LNCaP clone FGC (cell line): Measurements from ENCODE around the gene SNX24.

Experiments used
- DNase-seq: peaks from one replicate; pipeline ENCODE4 v3.0.0-alpha.2; 2011; ENCODE audit warnings: low read depth
- H3K4me3 ChIP-seq: 2 replicates; pipeline ENCODE4 v1.5.1; 2011; ENCODE audit warnings: mild to moderate bottlenecking, low read depth, low read length, control low read depth
- TF ChIP-seq, protein P1 (sequence below): IDR thresholded peaks from 2 replicates; pipeline ENCODE4 v1.5.1; 2012; ENCODE audit warnings: mild to moderate bottlenecking; ENCODE audit not compliant: control insufficient read depth, insufficient read depth; ENCODE audit errors: extremely low read depth

The SNX24 gene

DNA sequence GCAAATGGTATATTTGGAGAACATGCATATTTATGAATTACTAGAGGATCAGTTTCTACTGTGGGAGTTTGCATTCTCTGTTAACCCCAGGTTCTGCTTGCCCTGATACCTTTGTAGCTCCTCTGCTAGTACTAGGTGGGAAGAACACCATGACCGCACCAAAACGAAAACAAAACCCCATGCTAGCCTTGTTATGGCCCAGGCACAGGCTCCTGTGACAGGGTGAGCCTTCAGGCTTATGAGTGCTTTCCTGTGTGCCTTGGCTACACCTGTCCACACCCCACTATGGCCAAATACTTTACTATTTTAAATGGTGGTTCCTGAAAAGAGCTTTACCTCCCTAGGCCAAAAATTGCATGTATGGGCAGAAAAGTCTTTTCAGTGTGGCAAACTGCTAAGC, 96.3 kb downstream of the SNX24 start:
- TF ChIP-seq, protein P1, sequence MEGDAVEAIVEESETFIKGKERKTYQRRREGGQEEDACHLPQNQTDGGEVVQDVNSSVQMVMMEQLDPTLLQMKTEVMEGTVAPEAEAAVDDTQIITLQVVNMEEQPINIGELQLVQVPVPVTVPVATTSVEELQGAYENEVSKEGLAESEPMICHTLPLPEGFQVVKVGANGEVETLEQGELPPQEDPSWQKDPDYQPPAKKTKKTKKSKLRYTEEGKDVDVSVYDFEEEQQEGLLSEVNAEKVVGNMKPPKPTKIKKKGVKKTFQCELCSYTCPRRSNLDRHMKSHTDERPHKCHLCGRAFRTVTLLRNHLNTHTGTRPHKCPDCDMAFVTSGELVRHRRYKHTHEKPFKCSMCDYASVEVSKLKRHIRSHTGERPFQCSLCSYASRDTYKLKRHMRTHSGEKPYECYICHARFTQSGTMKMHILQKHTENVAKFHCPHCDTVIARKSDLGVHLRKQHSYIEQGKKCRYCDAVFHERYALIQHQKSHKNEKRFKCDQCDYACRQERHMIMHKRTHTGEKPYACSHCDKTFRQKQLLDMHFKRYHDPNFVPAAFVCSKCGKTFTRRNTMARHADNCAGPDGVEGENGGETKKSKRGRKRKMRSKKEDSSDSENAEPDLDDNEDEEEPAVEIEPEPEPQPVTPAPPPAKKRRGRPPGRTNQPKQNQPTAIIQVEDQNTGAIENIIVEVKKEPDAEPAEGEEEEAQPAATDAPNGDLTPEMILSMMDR, result no peak
- no peak for DNase-seq
- no peak overlapping the region for H3K4me3 ChIP-seq

DNA sequence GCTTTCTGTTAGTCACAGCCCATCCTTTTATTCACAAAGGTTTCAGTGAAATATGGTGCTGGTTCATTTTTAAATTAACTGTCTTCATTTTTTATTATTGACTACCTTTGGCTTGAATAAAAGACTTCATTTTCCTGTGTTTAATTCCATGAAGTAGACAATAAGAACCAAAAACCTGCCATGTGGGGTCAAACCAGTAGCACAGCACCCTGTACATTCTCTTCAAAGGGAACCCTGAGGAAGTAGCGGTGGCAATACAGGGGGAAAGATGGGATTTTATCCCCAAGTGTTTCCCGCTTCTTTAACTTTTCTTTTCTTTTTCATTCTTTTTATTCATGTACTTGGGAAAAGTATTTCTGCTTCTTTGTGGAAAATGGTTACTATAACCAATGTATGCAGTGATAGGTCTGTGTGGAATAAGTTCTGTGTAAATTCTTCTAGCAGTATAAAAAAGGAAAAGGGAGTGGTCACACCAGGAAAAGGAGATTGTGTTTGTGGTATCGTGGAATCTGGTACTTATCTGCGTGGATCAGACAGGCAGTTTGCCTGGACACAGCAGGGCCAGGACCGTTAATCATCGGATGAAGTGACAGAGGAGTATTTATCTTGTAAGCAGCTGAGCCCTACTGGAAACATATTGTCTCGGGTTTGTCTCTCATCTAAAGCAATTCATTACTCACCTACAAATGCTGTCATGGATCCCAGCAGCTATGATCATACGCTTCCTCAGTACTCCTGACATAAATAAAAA, 96.9 kb downstream of the SNX24 start:
- TF ChIP-seq, protein P1, result no peak
- DNase-seq, result no peak
- no peak overlapping the region for H3K4me3 ChIP-seq

DNA sequence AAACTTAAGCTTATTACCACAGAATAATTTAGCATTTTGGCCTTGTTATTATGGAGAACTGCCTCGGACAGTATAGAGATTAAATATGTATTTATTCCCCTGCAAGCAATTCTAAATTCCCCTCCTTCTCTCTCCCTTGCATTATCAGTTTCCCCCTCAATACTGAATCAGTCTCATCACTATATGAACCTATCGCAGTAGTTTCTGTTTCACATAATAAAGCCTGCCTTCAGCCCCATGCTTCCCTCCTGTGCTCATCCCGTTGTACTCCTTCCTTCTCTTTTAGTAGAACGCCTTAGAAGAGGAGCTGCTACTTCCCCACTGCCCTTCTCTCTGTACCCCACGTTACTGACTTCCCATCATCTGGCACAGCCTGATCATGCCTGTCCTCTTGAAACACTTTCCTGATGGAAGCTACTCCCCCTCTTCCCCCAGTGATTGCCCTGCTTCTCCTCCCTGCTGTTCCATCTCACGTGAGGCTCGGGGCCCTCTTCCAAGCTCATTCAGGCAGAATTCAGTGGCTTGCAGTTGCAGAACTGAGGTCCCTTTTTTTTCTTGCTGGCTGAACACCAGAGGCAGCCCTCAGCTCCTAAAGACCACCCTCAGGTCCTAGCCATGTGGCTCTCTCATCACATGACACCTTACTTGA, 97.8 kb downstream of the SNX24 start:
- TF ChIP-seq, protein P1, result no peak
- H3K4me3 ChIP-seq, result no peak overlapping the region
- DNase-seq, result no peak

DNA sequence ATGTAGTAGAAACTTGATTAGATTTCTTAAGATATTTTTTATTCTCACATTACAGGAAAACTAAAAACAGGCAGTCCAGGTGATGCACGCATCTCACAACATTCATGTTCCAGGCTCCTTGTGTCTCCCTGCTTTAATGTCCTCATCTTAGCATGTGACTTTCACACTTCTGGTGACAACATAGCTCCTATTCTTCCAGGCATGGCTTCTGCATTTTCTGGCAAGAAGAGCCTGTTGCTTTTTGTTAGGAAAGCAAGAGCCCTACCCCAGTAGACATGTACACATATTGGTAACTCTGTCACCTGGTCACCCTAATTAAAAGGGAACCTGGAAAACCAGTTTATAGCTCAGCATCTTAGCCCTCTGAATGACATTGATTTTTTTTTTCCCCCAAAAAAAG, 98.6 kb downstream of the SNX24 start:
- no peak overlapping the region for H3K4me3 ChIP-seq
- no peak for DNase-seq
- TF ChIP-seq, protein P1, result no peak

DNA sequence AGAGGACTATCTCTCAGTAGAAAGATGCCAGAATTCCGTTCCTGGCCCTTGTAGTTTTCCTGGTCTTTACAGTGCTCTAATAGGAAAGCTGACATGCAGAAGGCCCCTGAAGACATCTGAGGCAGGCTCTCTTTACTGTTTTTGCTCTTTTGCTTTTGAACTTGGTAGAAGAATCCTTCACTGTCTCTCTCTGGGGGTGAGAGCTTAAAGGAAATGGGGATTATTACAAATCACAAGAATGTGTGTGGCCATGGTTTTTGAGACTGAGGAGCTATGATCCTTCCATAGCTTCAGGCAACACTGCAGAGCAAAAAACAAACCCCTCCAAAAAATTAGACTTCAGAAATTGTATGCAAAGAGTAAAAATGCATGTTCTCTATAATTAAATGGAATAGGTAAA, 102.0 kb downstream of the SNX24 start:
- TF ChIP-seq, protein P1, result no peak
- no peak for DNase-seq

DNA sequence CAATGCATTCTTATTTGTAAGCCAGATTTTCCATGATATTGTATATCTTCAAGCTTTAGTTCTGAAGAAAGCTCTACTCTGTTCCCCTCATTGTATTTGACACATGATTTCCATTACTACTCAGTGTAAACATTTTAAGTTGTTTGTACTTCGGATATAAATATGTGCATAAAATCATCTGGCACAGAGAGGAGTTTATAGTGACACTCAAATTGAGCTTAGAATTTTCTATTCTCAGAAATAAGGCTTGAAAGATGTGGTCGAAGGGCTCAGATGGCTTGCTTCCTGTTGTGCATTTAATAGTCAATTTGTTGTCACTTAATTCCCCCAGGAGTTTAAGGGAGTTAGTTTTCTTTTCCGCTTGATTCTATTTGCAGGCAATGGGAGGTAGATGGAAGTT, 102.4 kb downstream of the SNX24 start:
- DNase-seq, result no peak
- no peak overlapping the region for H3K4me3 ChIP-seq
- TF ChIP-seq, protein P1, result no peak

More for the DNA sequence above, 102.0 kb downstream of the SNX24 start:
- no peak overlapping the region for H3K4me3 ChIP-seq

DNA sequence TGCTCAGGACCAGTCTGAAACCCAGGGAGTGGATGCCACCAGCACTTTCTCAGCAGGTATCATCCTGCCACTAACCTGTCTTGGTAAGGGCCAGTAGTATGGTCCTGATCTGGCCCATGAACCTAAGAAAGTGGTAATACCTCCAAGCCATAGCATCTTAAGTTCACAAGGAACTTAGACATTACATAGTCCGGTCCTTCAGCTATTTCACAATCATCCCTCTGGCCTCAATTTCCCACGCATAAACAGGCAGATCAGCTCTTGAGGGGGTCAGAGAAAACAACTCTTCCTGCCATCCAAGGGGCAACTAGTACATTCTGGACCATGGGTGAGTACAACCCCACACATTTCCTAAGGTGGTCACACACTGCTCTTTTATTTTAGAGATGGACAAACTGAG, 102.9 kb downstream of the SNX24 start:
- DNase-seq, result no peak
- no peak overlapping the region for H3K4me3 ChIP-seq
- TF ChIP-seq, protein P1, result no peak
